CD4-positive, alpha-beta T cell treated with Interferon alpha-2 for 1 hour (primary cell): ENCODE measurements around the gene STAMBPL1.

Experiments
- DNase-seq, 2 donors: peaks; one replicate each; pipeline ENCODE4 v3.0.0-alpha.2; 2020 to 2022

The STAMBPL1 gene

DNA sequence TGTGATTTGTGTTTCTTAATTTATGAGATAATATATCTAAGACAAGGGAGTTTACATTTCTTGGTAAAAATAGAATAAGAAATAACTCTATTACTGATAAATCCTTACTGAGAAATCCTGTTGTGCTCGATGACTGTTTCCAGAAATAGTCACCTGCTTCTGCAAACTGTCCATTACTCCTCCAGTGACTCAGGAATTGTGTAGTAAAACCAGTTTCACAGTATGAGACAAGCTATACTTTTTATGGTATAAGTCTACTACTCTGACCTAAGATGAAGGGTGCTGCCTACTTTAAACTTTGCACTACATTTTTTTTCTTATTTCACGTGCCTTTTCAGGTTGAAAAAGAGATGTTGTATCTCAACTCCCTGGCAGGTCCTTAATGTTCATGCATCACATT, 21.6 kb upstream of the STAMBPL1 start:
- DNase-seq, result no peak

- no peak for DNase-seq
Observed at GRCh38 chr10:88861036-88861435, 19.0 kb upstream of the STAMBPL1 start.

- DNase-seq, result no peak
Observed at GRCh38 chr10:88865281-88865876, 14.7 kb upstream of the STAMBPL1 start.

- no peak for DNase-seq
Observed at GRCh38 chr10:88866454-88866853, 13.6 kb upstream of the STAMBPL1 start.

GRCh38 chr10:88870089-88870488, 10.0 kb upstream of the STAMBPL1 start:
- DNase-seq, result no peak

- no peak for DNase-seq
Observed at GRCh38 chr10:88873757-88874156, 6.3 kb upstream of the STAMBPL1 start.

GRCh38 chr10:88874281-88874680, 5.8 kb upstream of the STAMBPL1 start:
- DNase-seq, result no peak

DNA sequence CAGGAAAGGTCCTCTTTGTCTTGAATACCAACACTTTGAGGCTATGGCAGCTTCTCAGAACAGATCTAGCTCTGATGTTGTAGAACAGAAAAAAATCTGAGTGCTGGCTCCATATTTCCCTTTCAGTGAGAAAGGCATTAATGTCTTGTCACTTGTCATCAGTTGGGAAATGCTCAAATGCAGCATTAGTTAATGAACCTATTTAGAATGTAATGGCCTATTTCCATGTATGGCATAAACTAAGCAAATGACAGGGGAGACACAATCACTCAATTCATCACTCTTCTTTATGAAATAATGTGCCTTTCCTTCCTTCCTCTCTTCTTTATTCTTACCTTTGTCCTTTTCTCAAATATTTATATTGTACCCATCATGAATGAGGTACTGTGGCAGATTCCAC, 5.0 kb upstream of the STAMBPL1 start:
- DNase-seq, result no peak

- no peak for DNase-seq
Observed at GRCh38 chr10:88877298-88877697, 2.7 kb upstream of the STAMBPL1 start.

DNA sequence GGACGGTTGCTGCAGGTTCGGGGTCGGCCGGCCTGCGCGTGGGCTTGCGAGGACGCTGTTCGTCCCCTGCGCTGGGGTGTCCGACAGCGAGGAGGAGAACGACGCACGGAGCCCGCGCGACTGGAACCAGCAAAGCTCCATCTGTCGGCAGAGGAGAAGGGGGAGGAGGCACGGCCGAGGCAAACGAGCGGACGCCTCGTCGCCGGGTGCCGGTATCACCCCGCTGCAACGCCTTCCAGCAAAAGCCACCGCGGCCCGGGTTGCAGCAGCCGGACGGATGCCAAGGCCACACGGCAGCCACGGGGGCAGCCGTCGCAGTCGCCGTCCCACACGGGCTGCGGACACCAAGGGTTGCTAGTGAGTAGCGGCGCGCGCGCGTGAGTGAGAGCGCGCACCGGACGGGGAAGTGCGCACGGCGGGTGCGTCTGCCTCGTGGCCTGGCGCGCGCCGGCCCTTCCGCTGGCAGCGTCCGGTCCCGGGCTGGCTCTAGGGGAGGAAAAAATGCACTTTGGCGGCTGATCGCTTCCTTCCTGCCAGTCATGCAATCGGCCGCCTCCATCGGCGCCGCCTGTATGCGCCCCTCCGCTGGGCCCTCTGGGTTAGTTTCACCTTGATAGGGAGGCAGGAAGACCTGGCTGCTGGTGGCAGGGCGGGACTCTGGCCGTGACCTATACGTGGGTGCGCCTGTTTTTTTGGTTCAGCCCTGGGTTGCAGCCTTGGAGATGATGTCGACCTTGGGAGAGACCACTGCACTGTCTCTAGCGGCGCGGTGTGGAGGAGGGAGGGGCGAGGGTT, 434 bp downstream of the STAMBPL1 start:
- DNase-seq, result peak; percentile 64 to 76

DNA sequence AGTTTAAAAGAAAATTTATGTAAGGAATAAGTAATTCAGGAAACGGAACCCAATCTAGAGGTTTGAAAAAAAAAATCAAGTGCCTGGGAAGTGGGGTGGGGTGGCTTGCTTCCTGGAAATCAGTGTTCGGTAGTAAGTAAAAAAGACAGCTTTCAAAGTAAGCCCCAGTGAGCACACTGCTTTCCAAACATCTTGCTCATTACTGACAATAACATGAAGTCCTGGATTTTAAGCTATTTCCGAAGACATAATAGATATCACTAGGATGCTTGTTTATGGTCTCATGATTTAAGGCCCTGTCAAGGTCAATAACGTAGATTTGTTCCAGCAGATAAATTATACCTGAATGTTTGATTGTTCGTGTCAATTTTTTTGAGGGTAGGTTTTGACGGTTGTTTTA, 1.3 kb downstream of the STAMBPL1 start:
- DNase-seq, result peak in 1 of 2 donors; percentile 55

DNA sequence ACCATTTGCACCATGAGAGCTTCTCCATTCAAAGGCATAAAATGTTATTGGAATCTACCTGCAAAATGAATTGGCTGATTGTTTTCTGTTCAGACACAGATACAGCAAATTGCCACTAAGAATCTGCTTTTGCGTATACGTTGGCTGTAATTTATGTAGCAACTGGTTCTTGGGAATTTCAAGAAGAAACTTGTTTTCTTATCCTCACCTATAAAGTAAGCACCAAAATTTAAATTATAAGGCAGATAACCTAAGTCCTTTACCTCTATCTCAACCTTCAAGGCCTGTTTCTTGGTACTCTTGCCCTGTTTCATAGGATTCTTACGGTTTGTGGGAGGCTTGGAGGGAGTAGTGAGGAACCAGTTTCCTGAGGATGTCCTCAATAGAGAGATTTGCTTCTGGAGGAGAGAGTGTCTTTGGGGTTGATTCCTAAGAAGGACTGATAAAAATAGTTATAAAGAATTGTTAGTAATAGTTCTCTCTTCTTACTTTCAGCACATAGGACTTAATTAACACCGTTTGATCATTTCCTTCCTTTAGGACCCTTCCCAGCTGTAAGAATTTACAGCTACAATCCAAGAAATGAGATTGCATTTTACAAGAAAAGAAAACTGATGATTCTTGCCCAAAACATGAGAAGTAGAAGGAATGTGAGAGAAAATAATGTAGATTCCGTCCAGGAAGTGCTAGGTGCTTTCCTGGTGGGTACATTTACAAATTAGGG, 2.0 kb downstream of the STAMBPL1 start:
- DNase-seq, result no peak

DNA sequence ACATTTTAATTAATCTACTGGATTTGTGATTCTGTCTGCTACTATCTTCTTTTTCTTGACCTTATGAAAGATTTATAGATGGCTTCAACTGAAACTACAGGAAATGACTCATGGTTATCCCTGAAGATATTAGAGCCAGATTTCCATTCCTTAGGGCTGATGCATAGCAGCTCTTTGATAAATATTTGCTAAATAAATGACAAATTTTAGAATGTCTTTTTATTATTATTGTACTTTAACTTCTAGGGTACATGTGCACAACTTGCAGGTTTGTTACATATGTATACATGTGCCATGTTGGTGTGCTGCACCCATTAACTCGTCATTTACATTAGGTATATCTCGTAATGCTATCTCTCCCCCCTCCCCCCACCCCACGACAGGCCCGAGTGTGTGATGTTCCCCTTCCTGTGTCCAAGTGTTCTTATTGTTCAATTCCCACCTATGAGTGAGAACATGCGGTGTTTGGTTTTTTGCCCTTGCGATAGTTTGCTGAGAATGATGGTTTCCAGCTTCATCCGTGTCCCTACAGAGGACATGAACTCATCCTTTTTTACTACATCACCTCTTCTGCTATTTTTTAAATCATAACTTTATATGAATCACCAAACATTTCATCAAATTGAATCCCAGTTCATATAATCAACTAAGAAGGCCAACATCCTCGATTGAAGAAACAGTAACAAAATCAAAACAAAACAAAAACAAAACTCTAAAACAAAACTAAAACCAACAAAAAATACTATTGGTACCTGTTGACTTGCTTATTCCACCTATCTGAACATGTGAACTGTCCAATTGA, 2.8 kb downstream of the STAMBPL1 start:
- peak in 1 of 2 donors; percentile 11 for DNase-seq

- DNase-seq, result peak in 1 of 2 donors; percentile 45
Observed at GRCh38 chr10:88883448-88883809, 3.4 kb downstream of the STAMBPL1 start.

- no peak for DNase-seq
Observed at GRCh38 chr10:88886557-88886956, 6.5 kb downstream of the STAMBPL1 start.

DNA sequence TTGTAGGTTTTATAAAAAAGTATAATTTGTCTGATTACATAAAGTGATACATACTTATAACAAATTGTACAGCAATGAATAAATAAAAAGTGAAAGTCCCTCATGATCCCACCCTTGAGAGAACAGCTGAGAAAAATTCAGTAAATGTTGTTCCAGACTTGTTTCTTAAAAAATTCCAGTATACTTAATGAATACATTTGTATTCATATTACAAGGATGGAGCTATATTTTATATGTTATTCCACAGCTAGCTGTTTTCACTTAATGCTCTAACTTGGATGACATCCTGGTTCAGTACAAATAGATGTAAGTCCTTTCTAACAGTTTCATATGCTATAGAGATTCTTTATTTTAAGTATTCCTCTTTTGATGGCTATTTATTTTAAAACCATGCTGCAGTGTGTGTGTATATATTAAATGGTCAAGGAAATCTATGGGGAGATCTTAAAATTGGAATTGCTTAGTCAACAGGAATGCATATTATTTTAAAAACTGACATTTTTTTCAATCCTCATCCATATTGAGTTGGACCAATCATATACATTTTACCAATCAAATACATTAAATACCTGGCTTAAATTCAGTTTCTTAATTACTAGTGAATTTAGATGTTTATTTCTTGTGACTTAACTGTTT, 8.9 kb downstream of the STAMBPL1 start:
- no peak for DNase-seq

DNA sequence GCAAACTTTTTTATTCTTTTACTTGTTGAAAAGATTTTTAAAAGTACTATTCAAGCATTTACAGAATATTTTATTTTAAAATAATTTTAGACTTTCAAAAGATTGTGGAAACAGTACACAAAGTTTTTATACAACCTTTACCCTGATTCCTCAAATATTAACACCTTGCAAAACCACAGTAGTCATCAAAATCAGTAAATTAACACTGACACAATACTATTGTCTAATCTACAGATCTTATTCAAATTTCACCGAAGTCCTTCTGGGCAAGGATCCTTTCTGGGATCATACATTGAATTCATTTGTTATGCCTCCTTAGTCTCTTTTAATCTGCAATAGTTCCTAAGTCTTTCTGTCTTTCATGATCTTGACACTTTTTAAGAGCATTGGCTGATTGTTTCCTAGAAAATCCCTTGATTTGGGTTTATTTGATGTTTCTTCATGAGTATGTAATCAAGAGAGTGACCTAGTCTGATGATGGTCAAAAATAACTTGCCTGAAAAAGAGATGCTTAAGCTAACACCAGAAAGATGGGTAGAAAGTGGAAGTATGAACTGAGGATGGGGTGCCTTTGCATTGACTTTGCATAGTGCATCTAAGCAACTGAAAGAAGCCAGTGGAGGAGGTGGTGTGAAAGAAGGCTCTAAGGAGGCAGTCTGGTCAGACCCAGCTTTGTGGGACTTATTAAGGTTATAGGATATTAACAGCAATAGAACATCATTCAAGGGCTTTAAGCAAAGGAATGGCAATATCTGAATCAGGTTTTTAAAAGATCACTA, 9.7 kb downstream of the STAMBPL1 start:
- no peak for DNase-seq

- no peak for DNase-seq
Observed at GRCh38 chr10:88890681-88891381, 10.8 kb downstream of the STAMBPL1 start.

DNA sequence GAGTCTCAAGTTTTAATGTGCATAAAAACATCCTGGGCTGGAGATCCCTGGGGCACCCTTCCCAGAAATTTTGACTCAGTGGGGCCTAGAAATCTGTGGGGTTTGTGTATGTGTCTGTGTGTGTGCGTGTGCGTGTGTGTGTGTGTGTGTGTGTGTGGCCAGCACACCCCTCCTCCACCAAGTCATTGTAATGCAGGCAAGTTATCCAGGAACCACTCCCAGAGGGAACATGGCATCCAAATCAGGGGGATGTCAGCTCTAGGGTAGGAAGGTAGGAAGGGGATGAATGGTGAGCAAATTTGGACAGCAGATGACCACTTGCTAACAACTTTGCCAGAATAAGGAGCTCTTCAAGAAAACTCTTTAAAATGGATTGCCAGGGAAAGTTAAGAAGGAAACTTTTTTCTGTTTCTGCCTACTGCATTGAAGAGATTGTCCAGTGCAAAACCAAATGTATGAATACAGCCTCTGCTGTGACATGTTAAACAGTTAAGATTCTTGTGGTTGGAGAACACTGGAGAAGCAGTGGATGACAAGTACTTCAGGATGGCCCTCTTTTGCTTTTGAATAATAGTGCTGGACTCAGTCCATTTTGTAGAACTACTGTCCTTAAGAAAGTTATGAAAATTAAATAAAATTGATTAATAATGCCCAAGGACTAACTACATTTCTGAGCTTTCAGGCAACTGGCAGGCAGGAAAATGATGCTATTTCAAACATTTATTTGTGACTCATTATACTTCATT, 12.3 kb downstream of the STAMBPL1 start:
- no peak for DNase-seq

DNA sequence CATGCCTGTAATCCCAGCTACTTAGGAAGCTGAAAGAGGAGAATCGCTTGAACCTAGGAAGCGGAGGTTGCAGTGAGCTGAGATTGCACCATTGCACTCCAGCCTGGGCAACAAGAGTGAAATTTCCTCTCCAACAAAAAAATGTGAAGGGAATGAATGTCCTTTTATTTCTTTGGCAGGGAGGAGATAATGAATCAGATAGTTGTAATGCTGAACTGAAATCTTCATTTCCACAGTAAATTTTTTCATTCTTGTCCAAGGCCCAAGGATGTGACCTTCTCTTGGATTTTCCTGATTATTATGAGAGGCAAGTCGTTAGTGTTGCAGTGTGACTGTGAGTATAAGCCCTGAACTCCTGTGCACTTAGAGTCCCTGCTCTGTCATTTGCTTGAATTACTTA, 13.6 kb downstream of the STAMBPL1 start:
- DNase-seq, result no peak
